WTC11 (cell line): ENCODE results near the gene KCNJ14. TPM values are rescaled to one million over a fixed set of nuclear protein-coding genes. Genes with fewer than 3 reads are reported as not detected.
A peak's percentile ranks its signal among the peaks of the same experiment; 100 is the strongest.

Experiments used
- ATAC-seq: fragments of 200-7000 bp; cut with Tn5 transposase; 2 replicates; pipeline ENCODE4 v1.10.0; 2021; ENCODE audit warnings: mild to moderate bottlenecking, moderate library complexity
- CTCF ChIA-PET: fragments of 300-600 bp; sonication (Branson Sonifier 250); formaldehyde crosslinking; loops from one replicate; lab custom pipeline; 2021; ENCODE audit warnings: antibody characterized with exemption; lab: Charles Lee
- POLR2A ChIA-PET: fragments of 350-600 bp; sonication (Branson Sonifier 250); formaldehyde crosslinking; loops from one replicate; lab custom pipeline; 2021; ENCODE audit warnings: antibody characterized with exemption; lab: Charles Lee
- DNase-seq: peaks from one replicate; pipeline ENCODE4 v3.0.0; 2021; ENCODE audit warnings: low spot score
- H3K27ac Mint-ChIP-seq: 2 replicates; pipeline ENCODE4 v1.8.0; 2021; ENCODE audit warnings: mixed read lengths
- H3K27me3 Mint-ChIP-seq: 2 replicates; pipeline ENCODE4 v1.8.0; 2021; ENCODE audit warnings: low read depth, mild to moderate bottlenecking, moderate library complexity, mixed read lengths
- H3K36me3 Mint-ChIP-seq: 2 replicates; pipeline ENCODE4 v1.8.0; 2021; ENCODE audit warnings: mixed read lengths
- H3K4me1 Mint-ChIP-seq: 2 replicates; pipeline ENCODE4 v1.8.0; 2022; ENCODE audit warnings: mixed read lengths
- H3K4me3 Mint-ChIP-seq: 2 replicates; pipeline ENCODE4 v1.8.0; 2021; ENCODE audit warnings: mild to moderate bottlenecking, moderate library complexity, mixed read lengths
- H3K9me3 Mint-ChIP-seq: 2 replicates; pipeline ENCODE4 v1.8.0; 2021; ENCODE audit warnings: mixed read lengths
- ATF1 ChIP-seq: sonication (generic); formaldehyde crosslinking; IDR thresholded peaks from 2 replicates; pipeline ENCODE4 v1.8.1; 2023; ENCODE audit warnings: mild to moderate bottlenecking, moderate library complexity, missing genetic modification reagents
- CBFB ChIP-seq: sonication (generic); formaldehyde crosslinking; IDR thresholded peaks from 2 replicates; pipeline ENCODE4 v1.8.1; 2022; ENCODE audit warnings: mild to moderate bottlenecking, low read depth, missing genetic modification reagents
- ELF4 ChIP-seq: sonication (generic); formaldehyde crosslinking; IDR thresholded peaks from 2 replicates; pipeline ENCODE4 v1.8.1; 2022; ENCODE audit warnings: low read depth, mild to moderate bottlenecking, moderate library complexity, missing genetic modification reagents
- FOXJ3 ChIP-seq: sonication (generic); formaldehyde crosslinking; IDR thresholded peaks from 2 replicates; pipeline ENCODE4 v1.9.0; 2021; ENCODE audit warnings: missing genetic modification reagents, mild to moderate bottlenecking, borderline replicate concordance
- FOXK1 ChIP-seq: sonication (generic); formaldehyde crosslinking; IDR thresholded peaks from 2 replicates; pipeline ENCODE4 v1.8.0; 2022; ENCODE audit warnings: mild to moderate bottlenecking, moderate library complexity, missing genetic modification reagents
- IRF2 ChIP-seq: sonication (generic); formaldehyde crosslinking; IDR thresholded peaks from 2 replicates; pipeline ENCODE4 v1.8.0; 2022; ENCODE audit warnings: low read depth, missing genetic modification reagents, borderline replicate concordance
- NFYB ChIP-seq: sonication (generic); formaldehyde crosslinking; conservative IDR thresholded peaks from 2 replicates; pipeline ENCODE4 v1.8.0; 2022; ENCODE audit warnings: low read depth, missing genetic modification reagents
- RORB ChIP-seq: fragments of 250-450 bp; sonication (Bioruptor Pico); IDR thresholded peaks from 2 replicates; pipeline ENCODE4 v1.9.0; 2021; ENCODE audit warnings: mild to moderate bottlenecking
- SMAD4 ChIP-seq: sonication (generic); formaldehyde crosslinking; IDR thresholded peaks from 2 replicates; pipeline ENCODE4 v1.8.0; 2022; ENCODE audit warnings: mild to moderate bottlenecking, missing genetic modification reagents
- SP1 ChIP-seq: sonication (generic); formaldehyde crosslinking; conservative IDR thresholded peaks from 2 replicates; pipeline ENCODE4 v1.8.1; 2022; ENCODE audit warnings: missing genetic modification reagents
- ZNF263 ChIP-seq: sonication (generic); formaldehyde crosslinking; IDR thresholded peaks from 2 replicates; pipeline ENCODE4 v1.8.1; 2022; ENCODE audit warnings: low read depth, mild to moderate bottlenecking, moderate library complexity, missing genetic modification reagents
- total RNA-seq: library from RNA; stranded (reverse); gene quantifications from 3 replicates; pipeline ENCODE4 v1.2.3, GENCODE V29; 2021
- TF ChIP-seq, protein P1 (sequence below): sonication (generic); formaldehyde crosslinking; IDR thresholded peaks from 2 replicates; pipeline ENCODE4 v1.8.0; 2022; ENCODE audit warnings: mild to moderate bottlenecking, missing genetic modification reagents
- TF ChIP-seq, protein P2 (sequence below): sonication (generic); formaldehyde crosslinking; IDR thresholded peaks from 2 replicates; pipeline ENCODE4 v1.8.1; 2023; ENCODE audit warnings: mild to moderate bottlenecking, missing genetic modification reagents
- TF ChIP-seq, protein P3 (sequence below): sonication (generic); formaldehyde crosslinking; IDR thresholded peaks from 2 replicates; pipeline ENCODE4 v1.8.0; 2023; ENCODE audit warnings: missing genetic modification reagents
- TF ChIP-seq, protein P4 (sequence below): sonication (generic); formaldehyde crosslinking; IDR thresholded peaks from 2 replicates; pipeline ENCODE4 v1.8.0; 2022; ENCODE audit warnings: mild to moderate bottlenecking, missing genetic modification reagents
- TF ChIP-seq, protein P5 (sequence below): fragments of 250-450 bp; sonication (Bioruptor Pico); IDR thresholded peaks from 2 replicates; pipeline ENCODE4 v1.9.0; 2021; ENCODE audit warnings: mild to moderate bottlenecking
- TF ChIP-seq, protein P6 (sequence below): sonication (generic); formaldehyde crosslinking; IDR thresholded peaks from 2 replicates; pipeline ENCODE4 v1.8.0; 2022; ENCODE audit warnings: mild to moderate bottlenecking, missing genetic modification reagents

Gene KCNJ14
- total RNA-seq, 1 experiment from 2014 or later: 1.4 TPM

DNA sequence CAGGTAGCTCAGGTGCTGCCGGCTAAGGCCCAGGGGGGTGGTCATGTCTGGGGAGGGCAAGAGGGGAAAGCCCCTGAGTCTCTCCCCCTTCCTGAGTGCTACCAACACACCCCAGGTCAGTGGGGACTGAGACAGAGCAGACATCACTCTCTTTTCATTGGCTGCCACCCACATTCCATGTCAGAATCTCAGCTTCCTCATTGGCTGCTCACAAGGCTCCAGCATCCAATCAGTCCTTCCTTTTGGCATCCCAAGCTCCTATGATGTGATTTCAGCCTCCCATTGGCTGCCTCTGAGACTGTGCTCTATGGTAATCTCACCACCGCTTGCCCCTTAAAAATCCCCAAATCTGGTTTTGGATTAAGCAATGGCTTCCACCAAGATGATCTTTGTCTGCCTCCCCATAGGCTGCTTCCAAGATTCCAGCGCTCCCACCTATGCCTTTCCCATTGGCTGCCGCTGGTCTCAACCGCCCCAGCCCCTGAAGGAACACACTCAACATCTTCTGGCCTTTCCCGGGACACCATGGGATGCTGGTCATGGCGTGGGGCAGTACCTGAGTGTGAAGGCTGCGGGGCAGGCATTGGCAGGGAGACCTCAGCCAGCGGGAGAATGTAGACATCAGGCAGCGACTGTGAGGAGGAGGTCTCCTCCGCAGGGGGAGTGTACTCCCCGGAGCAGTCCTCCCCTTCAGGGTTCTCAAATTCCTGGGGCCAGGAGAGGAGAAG is 54.3 kb downstream of the KCNJ14 start:
- TF ChIP-seq FOXK1 (CRISPR knock-in tag) (no peak), NFYB (CRISPR knock-in tag) (peak; percentile 85)
- ATAC-seq (peak; percentile 3), DNase-seq (no peak)
- POLR2A ChIA-PET: interaction anchor here (0.6 to 1.1 kb wide), 2 partner anchors 110 to 183 kb away, joined by 3 to 4 read pairs; partner anchors contain the start of genes RPL18 and SPHK2
- Mint-ChIP-seq H3K9me3 (no peaks in the 10 kb centered on the region), H3K4me3 (peak overlapping the region; percentile 81), H3K36me3 (no peaks in the 10 kb centered on the region; the same call in 1 of the 2 replicates), H3K4me1 (peaks cover 14% of the 10 kb centered on the region), H3K27me3 (peaks cover 3% of the 10 kb centered on the region; the same call in 1 of the 2 replicates), H3K27ac (peak overlapping the region; percentile 21; the same call in 1 of the 2 replicates)
- CTCF ChIA-PET: interaction anchor here (0.7 to 9.5 kb wide), 7 partner anchors 8 to 99 kb away, joined by 3 to 297 read pairs (median 5); no protein-coding TSS in a partner anchor

DNA sequence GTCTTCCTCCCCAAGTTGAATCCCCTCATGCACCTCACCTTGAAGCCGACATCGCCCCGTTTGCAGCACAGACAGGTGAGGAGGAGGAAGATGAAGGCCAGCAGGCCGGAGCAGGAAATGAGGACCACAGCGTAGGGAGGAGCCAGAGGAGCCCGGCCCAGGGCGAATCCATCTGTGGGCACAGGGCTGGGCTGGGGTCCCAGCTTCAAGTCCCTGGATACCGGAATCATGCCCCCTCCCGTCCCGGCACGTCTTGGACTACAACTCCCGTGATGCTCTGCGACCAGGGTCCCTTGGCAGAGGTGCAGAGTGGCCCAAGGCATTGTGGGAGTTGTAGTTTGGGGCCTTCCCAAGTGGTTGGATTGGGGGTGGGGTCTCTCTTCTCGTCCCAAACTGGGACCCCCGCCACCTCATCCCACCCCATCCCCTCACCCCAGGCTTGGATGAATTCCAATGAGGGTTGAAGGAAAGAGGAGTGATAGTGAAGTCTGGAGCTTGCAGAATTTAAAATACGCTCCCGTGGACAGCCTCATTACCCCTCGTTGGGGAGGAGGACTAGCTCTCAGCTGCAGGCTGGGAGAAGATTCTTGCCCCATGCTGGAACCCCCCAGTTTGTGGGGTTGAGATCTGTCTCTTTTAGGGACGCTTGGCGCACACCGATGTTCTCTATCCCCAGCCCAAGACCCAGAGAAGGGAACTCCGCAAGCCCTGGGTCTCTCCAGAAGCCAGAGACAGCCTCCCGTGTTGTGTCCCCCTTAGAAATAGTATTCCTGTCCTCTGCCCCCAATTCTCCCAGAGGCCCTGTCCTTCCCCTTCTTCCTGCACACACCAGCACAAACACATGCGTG is 55.3 kb downstream of the KCNJ14 start:
- TF ChIP-seq ZNF263 (peak; percentile 52; the same call in 1 of the 2 replicates), RORB (CRISPR knock-in tag) (no peak), CBFB (CRISPR knock-in tag) (no peak), ELF4 (CRISPR knock-in tag) (no peak), SP1 (CRISPR knock-in tag) (0 out of 2 replicates have a peak, but pooled peaks have one; percentile 33), IRF2 (no peak)
- TF ChIP-seq, protein P1, sequence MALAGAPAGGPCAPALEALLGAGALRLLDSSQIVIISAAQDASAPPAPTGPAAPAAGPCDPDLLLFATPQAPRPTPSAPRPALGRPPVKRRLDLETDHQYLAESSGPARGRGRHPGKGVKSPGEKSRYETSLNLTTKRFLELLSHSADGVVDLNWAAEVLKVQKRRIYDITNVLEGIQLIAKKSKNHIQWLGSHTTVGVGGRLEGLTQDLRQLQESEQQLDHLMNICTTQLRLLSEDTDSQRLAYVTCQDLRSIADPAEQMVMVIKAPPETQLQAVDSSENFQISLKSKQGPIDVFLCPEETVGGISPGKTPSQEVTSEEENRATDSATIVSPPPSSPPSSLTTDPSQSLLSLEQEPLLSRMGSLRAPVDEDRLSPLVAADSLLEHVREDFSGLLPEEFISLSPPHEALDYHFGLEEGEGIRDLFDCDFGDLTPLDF (CRISPR knock-in tag): no peak
- TF ChIP-seq, protein P2, sequence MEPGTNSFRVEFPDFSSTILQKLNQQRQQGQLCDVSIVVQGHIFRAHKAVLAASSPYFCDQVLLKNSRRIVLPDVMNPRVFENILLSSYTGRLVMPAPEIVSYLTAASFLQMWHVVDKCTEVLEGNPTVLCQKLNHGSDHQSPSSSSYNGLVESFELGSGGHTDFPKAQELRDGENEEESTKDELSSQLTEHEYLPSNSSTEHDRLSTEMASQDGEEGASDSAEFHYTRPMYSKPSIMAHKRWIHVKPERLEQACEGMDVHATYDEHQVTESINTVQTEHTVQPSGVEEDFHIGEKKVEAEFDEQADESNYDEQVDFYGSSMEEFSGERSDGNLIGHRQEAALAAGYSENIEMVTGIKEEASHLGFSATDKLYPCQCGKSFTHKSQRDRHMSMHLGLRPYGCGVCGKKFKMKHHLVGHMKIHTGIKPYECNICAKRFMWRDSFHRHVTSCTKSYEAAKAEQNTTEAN (CRISPR knock-in tag): no peak
- TF ChIP-seq, protein P3, sequence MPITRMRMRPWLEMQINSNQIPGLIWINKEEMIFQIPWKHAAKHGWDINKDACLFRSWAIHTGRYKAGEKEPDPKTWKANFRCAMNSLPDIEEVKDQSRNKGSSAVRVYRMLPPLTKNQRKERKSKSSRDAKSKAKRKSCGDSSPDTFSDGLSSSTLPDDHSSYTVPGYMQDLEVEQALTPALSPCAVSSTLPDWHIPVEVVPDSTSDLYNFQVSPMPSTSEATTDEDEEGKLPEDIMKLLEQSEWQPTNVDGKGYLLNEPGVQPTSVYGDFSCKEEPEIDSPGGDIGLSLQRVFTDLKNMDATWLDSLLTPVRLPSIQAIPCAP (CRISPR knock-in tag): no peak
- Mint-ChIP-seq H3K4me3 (peak overlapping the region; percentile 81), H3K36me3 (no peaks in the 10 kb centered on the region; the same call in 1 of the 2 replicates), H3K4me1 (peaks cover 14% of the 10 kb centered on the region), H3K27me3 (peaks cover 3% of the 10 kb centered on the region; the same call in 1 of the 2 replicates), H3K27ac (no peak overlapping the region; the same call in 1 of the 2 replicates), H3K9me3 (no peaks in the 10 kb centered on the region)
- ChIA-PET CTCF (interaction anchor here (0.7 to 9.5 kb wide), 6 partner anchors 9 to 98 kb away, joined by 3 to 297 read pairs (median 6); no protein-coding TSS in a partner anchor), POLR2A (interaction anchor here (1.1 kb wide), 1 partner anchor 109 kb away, joined by 3 read pairs; the partner anchor contains the start of genes RPL18 and SPHK2)
- ATAC-seq: peak; percentile 38
- peak; percentile 89 for DNase-seq

DNA sequence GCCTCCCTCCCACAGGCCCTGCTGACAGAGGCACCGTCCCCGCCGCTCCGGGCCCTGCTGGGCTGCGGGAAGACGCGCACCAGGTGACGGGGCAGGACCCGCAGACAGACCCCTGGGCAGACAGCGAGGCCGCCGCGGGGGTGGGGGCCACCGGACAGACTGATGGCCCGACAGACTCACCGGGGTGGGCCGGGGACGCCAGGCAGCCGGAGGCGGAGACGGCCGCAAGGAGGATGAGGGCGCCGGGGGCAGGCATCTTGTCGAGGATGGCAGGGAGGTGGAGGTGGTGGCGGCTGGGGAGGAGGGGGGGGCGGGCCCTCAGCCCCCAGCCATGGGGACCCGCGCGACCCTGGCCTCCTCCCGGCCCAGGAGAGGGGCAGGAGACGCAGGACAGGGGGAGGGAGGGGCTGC is 56.0 kb downstream of the KCNJ14 start:
- no peaks in the 10 kb centered on the region for H3K9me3 Mint-ChIP-seq
- peak overlapping the region; percentile 81 for H3K4me3 Mint-ChIP-seq
- H3K27me3 Mint-ChIP-seq: peaks cover 3% of the 10 kb centered on the region; the same call in 1 of the 2 replicates
- H3K27ac Mint-ChIP-seq: no peak overlapping the region
- DNase-seq: no peak
- H3K4me1 Mint-ChIP-seq: peaks cover 14% of the 10 kb centered on the region
- TF ChIP-seq SMAD4 (no peak), ATF1 (no peak), FOXJ3 (no peak)
- TF ChIP-seq, protein P4, sequence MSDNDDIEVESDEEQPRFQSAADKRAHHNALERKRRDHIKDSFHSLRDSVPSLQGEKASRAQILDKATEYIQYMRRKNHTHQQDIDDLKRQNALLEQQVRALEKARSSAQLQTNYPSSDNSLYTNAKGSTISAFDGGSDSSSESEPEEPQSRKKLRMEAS: no peak
- TF ChIP-seq, protein P5, sequence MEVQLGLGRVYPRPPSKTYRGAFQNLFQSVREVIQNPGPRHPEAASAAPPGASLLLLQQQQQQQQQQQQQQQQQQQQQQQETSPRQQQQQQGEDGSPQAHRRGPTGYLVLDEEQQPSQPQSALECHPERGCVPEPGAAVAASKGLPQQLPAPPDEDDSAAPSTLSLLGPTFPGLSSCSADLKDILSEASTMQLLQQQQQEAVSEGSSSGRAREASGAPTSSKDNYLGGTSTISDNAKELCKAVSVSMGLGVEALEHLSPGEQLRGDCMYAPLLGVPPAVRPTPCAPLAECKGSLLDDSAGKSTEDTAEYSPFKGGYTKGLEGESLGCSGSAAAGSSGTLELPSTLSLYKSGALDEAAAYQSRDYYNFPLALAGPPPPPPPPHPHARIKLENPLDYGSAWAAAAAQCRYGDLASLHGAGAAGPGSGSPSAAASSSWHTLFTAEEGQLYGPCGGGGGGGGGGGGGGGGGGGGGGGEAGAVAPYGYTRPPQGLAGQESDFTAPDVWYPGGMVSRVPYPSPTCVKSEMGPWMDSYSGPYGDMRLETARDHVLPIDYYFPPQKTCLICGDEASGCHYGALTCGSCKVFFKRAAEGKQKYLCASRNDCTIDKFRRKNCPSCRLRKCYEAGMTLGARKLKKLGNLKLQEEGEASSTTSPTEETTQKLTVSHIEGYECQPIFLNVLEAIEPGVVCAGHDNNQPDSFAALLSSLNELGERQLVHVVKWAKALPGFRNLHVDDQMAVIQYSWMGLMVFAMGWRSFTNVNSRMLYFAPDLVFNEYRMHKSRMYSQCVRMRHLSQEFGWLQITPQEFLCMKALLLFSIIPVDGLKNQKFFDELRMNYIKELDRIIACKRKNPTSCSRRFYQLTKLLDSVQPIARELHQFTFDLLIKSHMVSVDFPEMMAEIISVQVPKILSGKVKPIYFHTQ (CRISPR knock-in tag): no peak
- TF ChIP-seq, protein P6, sequence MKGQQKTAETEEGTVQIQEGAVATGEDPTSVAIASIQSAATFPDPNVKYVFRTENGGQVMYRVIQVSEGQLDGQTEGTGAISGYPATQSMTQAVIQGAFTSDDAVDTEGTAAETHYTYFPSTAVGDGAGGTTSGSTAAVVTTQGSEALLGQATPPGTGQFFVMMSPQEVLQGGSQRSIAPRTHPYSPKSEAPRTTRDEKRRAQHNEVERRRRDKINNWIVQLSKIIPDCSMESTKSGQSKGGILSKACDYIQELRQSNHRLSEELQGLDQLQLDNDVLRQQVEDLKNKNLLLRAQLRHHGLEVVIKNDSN: no peak
- H3K36me3 Mint-ChIP-seq: no peaks in the 10 kb centered on the region; the same call in 1 of the 2 replicates
- CTCF ChIA-PET: interaction anchor here (1.3 to 9.5 kb wide), 4 partner anchors 9 to 73 kb away, joined by 4 to 297 read pairs (median 9); no protein-coding TSS in a partner anchor
- POLR2A ChIA-PET: no interaction called here
- no peak for ATAC-seq
